ENCODE data around the gene VHLL.

Gene VHLL

DNA sequence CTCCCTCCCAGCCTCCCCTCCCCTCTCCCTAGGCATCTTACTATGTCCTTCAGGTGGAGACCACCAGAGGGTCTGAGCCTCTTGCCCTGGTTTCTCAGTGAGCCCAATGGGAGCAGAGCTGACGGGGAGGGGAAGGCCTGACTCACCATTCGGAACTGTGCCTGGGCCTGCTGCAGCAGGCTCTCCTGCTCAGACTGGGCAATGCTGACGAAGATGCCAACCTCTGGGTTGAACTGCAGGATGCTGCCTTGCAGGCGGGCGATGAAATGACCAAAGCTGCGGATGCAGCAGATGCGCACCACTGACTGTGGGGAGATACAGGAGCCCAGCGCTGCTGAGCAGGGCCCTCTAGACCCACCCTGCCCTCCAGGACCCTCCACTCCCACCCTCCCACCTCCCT is 40.2 kb downstream of the VHLL start:
- no peaks in the 10 kb centered on the region for H3F3A ChIP-seq (ENCODE audit: insufficient read depth, low read length)
- H3K4me2 ChIP-seq (ENCODE audit: low read depth, low read length), result no peak overlapping the region
- H3K27me3 ChIP-seq (replicated peaks; ENCODE audit: insufficient read depth, low read length), result no peaks in the 10 kb centered on the region
- no peak overlapping the region for H3K9ac ChIP-seq (ENCODE audit: low read length)
- H3K79me2 ChIP-seq (ENCODE audit: low read length), result 0 out of 2 replicates have a peak, but pooled peaks cover 3% of the 10 kb centered on the region
- no peak overlapping the region for H3K27ac ChIP-seq (ENCODE audit: low read length)
- peaks cover 32% of the 10 kb centered on the region for H3K36me3 ChIP-seq (replicated peaks; ENCODE audit: insufficient read depth, low read length)
- no peaks in the 10 kb centered on the region for H3K9me3 ChIP-seq (replicated peaks; ENCODE audit: insufficient read depth, low read length)
- DNase-seq, result no peak
- H3K9me2 ChIP-seq (replicated peaks; ENCODE audit: insufficient read depth, low read length), result no peaks in the 10 kb centered on the region
- H4K20me1 ChIP-seq (ENCODE audit: insufficient read depth, low read length), result no peaks in the 10 kb centered on the region
- no peaks in the 10 kb centered on the region for H3K4me1 ChIP-seq (ENCODE audit: low read length)
- TF ChIP-seq CTCF (IDR thresholded peaks at IDR 0.05; ENCODE audit: low read length) (no peak), EZH2 (optimal IDR thresholded peaks at IDR 0.05; ENCODE audit: low read depth, low read length) (no peak), EZH2phosphoT487 (IDR thresholded peaks at IDR 0.05; ENCODE audit: low read length) (no peak)
- H3K4me3 ChIP-seq (ENCODE audit: low read length), result no peak overlapping the region
- no peak overlapping the region for H2AFZ ChIP-seq (ENCODE audit: low read length)

DNA sequence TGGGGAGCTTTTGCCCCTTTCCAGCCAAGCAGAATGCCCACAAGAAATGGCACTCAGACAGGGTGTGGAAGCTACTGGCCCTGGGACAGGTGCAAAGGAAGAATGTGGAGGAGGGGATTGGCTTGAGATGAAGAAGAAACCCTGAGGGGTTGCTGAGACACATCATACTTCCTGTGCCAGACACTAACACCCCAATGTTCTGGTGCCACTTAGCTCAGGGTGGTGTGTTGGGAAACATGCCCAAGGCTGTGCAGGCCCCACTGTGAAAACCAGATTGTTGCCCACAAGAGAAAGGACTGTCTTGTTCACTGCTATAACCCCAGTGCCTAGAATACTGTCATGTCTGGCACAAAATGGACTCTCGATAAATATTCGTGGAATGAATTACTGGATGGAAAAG is 41.4 kb downstream of the VHLL start:
- H3K79me2 ChIP-seq (ENCODE audit: low read length), result 0 out of 2 replicates have a peak, but pooled peaks cover 3% of the 10 kb centered on the region
- H3K4me1 ChIP-seq (ENCODE audit: low read length), result no peaks in the 10 kb centered on the region
- no peaks in the 10 kb centered on the region for H4K20me1 ChIP-seq (ENCODE audit: insufficient read depth, low read length)
- H3K9ac ChIP-seq (ENCODE audit: low read length), result no peak overlapping the region
- no peaks in the 10 kb centered on the region for H3K27me3 ChIP-seq (replicated peaks; ENCODE audit: insufficient read depth, low read length)
- no peak overlapping the region for H3K4me2 ChIP-seq (ENCODE audit: low read depth, low read length)
- H3F3A ChIP-seq (ENCODE audit: insufficient read depth, low read length), result no peaks in the 10 kb centered on the region; the same call in 1 of the 2 replicates
- H2AFZ ChIP-seq (ENCODE audit: low read length), result no peak overlapping the region
- TF ChIP-seq EZH2phosphoT487 (IDR thresholded peaks at IDR 0.05; ENCODE audit: low read length), result no peak
- no peak for TF ChIP-seq CTCF (IDR thresholded peaks at IDR 0.05; ENCODE audit: low read length)
- TF ChIP-seq EZH2 (optimal IDR thresholded peaks at IDR 0.05; ENCODE audit: low read depth, low read length), result no peak
- H3K36me3 ChIP-seq (replicated peaks; ENCODE audit: insufficient read depth, low read length), result peaks cover 30% of the 10 kb centered on the region
- no peak overlapping the region for H3K4me3 ChIP-seq (ENCODE audit: low read length)
- H3K9me3 ChIP-seq (replicated peaks; ENCODE audit: insufficient read depth, low read length), result no peaks in the 10 kb centered on the region
- H3K9me2 ChIP-seq (replicated peaks; ENCODE audit: insufficient read depth, low read length), result no peaks in the 10 kb centered on the region
- no peak for DNase-seq
- H3K27ac ChIP-seq (ENCODE audit: low read length), result no peak overlapping the region

DNA sequence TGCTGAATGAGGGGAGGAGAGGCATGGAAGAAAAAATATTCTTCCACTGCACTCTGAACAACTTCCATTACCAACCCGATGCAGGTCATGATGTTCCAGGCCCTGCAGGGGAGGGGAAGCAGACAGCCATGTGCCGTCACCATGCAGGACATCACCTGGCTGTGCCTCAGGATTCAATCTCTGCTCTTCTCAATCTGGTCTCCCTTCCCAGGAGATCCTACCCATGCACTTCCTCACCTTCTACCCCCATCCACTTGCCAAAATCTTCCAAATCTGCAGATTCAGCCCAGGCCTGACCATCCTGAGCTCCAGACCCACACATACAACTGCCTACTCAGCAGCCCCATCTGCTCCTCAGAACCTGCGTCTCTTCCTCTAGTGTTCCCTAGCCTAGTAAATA is 45.5 kb downstream of the VHLL start:
- H3K27me3 ChIP-seq (replicated peaks; ENCODE audit: insufficient read depth, low read length), result no peaks in the 10 kb centered on the region
- H3K79me2 ChIP-seq (ENCODE audit: low read length), result no peaks in the 10 kb centered on the region
- DNase-seq, result no peak
- no peaks in the 10 kb centered on the region for H3K4me1 ChIP-seq (ENCODE audit: low read length)
- no peak overlapping the region for H2AFZ ChIP-seq (ENCODE audit: low read length)
- H4K20me1 ChIP-seq (ENCODE audit: insufficient read depth, low read length), result no peaks in the 10 kb centered on the region
- peaks cover 29% of the 10 kb centered on the region for H3K36me3 ChIP-seq (replicated peaks; ENCODE audit: insufficient read depth, low read length)
- TF ChIP-seq EZH2 (optimal IDR thresholded peaks at IDR 0.05; ENCODE audit: low read depth, low read length) (no peak), EZH2phosphoT487 (IDR thresholded peaks at IDR 0.05; ENCODE audit: low read length) (no peak), CTCF (IDR thresholded peaks at IDR 0.05; ENCODE audit: low read length) (no peak)
- H3F3A ChIP-seq (ENCODE audit: insufficient read depth, low read length), result peaks cover 6% of the 10 kb centered on the region; the same call in 1 of the 2 replicates
- no peak overlapping the region for H3K9ac ChIP-seq (ENCODE audit: low read length)
- no peaks in the 10 kb centered on the region for H3K9me3 ChIP-seq (replicated peaks; ENCODE audit: insufficient read depth, low read length)
- no peak overlapping the region for H3K27ac ChIP-seq (ENCODE audit: low read length)
- H3K4me3 ChIP-seq (ENCODE audit: low read length), result no peak overlapping the region
- H3K9me2 ChIP-seq (replicated peaks; ENCODE audit: insufficient read depth, low read length), result no peaks in the 10 kb centered on the region
- H3K4me2 ChIP-seq (ENCODE audit: low read depth, low read length), result no peak overlapping the region

Measured in MM.1S (cell line).